COLO668 (cell line): Measurements from ENCODE around the gene ZMYND10.
A peak's percentile ranks its signal among the peaks of the same experiment; 100 is the strongest.
"Not testable (repeated sequence)": the region's sequence is repeated elsewhere in the genome, so short reads cannot be mapped to it uniquely, and the experiment has no call there.

Experiments used
- DNase-seq: peaks from one replicate; lab custom pipeline; 2025; ENCODE audit not compliant: unreplicated experiment; lab: John Stamatoyannopoulos, UW

ZMYND10 gene

DNA sequence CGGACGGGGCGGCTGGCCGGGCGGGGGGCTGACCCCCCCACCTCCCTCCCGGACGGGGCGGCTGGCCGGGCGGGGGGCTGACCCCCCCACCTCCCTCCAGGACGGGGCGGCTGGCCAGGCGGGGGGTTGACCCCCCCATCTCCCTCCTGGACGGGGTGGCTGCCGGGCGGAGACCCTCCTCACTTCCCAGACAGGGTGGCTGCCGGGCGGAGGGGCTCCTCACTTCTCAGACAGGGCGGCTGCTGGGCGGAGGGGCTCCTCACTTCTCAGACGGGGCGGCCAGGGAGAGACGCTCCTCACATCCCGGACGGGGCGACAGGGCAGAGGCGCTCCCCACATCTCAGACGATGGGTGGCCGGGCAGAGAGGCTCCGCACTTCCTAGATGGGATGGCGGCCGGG is 33.5 kb downstream of the ZMYND10 start:
- not testable (repeated sequence) for DNase-seq

DNA sequence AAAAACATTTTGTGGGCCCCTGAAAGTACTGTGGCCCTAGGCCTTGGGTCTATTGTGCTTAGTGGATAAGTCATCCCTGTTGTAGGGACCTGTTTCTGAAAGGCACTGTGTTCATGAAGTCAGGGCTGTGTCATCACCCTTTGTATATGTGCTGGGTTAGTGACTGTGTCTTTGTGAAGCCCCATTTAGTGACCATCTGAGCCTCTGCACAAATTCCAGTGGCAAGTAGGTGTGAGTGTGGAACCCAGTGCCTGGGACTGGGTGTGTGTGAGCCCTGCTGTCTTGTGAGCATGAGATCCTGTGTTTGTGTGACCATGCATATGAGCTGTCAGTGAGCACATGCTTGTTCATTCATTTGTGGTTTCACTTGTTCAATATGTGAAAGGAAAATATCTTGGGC is 40.9 kb downstream of the ZMYND10 start:
- no peak for DNase-seq

DNA sequence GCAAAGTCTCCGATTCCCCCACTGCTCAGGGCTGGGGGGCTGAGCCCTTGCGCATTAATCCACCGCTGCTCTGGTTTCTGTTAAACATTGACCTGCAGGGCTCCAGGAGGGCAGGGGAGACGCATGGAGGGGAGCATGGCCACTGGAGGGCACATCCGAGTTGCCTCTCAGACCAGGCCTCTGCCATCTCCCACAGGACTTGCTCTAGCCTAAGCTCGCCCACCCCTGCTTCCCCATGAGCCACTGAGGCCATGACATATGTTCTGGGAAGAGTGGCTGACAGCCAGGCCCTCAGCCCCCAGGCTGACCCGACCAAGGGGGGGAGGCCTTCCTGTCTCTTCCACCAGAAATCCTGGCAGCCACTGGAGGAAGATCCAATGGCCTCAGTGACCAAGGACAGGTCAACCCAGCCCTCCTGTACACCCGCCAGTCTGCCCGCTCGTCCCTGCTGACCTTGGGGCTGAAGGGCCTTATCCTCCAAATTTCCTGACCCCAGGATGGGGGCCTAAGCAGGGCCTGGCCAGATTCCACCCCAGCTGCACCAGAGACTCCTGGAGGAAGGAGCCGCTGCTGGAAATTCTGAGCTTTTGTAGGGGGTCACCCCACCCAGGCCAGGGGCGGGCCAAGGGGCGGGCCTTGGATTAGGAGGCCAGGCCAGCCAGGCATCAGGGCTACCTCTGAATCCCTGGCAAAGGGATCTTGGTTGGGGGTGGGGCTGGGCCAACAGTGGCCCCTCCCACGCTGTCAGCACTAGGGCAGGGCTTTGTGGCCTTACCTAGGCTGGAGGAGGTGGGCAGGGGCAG is 42.3 kb downstream of the ZMYND10 start, which contains the start of gene HYAL1:
Gene HYAL1, minus strand, starts transcription at position 562 of the 803 bp plus-strand sequence. CDS start 618 bp downstream, outside the sequence.
- DNase-seq = no peak

DNA sequence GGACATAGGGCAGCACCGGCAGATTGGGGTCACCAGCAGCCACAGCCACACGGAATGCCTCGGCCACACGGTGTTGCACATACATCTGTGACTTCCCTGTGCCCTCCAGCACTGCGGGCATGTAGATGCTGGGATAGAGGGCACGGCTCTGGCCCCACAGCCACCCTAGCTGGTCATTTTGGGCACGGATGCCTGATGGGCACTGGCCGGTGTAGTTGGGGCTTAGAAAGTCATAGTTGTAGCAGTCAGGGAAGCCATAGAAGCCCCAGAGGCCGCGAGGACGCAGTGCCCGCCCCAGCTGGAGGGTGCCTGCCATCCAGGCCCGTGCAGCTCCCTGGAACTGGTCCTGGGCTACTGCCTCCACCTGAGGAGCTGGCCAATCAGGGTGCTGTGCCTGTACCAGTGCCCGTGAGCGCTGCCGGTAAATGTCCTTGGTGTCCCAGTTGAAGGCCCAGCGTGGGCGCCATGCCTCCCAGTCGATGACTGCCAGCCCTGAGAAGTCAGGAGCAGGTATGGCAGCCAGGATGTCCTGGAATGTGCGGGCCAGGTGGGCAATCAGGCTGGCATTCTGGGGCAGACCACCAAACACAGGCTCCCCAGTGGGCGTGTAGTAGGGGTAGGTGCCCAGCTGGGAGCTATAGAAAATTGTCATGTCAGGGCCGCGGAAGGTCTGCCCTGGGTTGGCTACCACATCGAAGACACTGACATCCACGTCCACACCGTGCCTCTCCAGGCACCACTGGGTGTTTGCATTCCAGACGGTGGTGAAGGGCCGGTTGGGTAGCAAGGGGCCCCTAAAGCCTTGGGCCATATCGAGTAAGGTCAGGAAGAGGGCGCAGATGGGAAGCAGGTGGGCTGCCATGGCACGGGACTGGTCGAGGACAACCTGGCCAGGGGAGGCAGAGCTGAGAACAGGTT is 43.2 kb downstream of the ZMYND10 start:
- DNase-seq = no peak

DNA sequence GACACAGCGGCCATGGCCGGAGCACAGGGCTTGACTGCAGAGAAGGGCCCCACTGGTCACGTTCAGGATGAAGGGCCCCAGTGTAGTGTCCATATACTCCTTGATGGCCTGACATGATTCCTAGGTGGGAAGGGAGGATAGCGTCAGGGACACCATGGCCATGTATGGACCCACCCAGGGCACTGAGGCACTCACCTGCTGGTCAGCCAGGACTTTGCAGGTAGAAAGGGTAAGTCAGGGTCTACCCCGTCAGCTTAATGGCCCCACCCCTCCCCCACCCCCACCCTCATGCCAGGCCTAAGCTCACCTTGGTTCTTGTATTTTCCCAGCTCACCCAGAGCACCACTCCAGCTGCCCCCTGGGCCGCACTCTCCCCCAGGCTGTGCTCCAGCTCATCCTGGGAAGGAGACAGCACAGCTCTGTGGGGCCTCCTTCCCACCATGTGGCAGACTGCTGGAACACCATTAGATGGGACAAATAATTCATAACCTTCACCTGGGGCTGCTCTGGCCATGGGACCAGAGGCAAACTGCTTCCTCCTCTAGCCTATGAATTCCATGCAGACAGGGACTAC is 44.8 kb downstream of the ZMYND10 start:
- DNase-seq = no peak

DNA sequence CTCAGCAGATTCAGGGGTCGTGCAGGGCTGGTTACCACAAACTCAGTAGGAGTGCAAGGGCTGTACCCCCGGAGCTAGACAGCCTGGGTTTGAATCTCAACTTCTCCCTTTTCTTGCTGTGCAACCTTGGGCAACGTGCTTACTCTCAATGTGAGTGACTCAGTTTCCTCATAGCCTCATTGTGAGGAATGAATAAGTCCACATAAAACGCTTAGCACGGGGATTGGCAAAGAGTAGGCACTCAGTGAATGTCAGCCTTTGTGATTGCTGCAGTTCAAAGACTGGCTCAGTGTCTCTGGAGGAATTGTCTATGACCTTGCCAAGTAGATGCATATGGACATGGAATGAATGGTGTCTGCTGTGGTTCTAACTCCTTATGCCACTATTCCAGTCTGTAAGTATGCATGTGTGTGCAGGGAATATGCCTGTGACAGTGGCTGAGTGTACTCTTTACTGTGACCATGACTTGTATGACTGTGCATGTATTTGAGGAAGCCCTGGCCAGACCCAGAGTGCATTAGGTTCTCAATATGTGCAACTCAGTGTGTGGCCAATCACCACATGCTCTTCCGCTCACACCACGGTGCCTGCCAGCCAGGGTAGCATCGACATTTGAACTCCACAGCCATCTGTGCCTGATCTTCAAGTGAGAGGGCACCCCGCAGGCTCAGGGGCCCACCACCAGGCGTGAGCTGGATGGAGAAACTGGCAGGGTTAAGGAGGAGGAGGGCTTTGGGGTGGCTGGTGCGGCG is 45.4 kb downstream of the ZMYND10 start:
- DNase-seq = no peak

DNA sequence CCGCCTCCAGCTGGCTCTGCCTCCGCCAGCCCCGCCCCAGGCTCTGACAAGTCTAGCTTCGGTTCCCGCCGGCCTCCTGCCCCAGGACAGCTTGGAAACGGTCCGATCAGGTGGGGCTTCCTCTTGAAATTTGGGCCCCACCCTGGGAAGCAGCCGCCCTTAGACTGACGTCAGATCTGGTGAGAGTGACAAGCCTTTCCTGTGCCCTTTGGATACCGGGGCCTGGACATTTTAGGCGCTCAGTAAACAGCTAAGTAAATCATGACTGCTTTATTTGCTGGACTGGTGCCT is 45.9 kb downstream of the ZMYND10 start:
- DNase-seq = no peak

DNA sequence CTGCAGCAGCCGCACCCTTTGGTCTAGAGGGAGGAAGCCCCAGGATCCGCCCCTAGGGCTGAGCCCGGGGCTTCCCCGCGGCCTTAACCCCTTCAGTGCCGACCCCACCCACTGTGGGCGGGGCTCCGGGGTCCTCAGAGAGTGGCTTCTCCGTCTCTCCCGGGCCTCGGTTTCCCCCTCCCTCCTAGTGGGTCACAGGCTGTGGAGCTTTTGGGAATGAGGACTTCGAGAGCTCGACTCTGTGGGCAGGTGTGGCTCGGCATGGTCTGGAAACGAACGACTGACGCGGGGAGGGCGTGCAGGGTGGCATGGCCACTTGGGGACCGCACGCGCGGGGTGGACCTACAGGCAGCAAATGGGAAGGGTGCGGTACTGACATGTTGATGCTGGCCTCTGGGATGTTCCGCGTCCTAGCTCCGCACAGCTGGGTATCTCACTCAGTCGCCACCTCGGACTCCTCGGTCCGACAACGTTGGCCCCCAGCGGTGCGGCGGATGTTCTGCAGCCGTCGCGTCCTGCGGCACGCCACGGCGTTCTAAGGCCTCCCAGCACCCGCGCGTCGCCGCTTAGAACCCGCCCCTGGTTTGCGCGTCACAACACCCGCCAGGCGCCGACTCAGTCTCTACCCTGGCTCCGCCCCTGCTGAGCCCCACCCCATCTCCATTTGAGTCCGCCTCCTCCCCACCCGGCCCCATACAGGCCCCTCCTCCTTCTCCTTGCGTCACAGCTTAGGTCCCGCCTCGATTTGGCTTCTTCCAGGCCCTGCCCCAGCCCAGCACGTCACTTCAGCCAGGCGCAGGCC is 46.5 kb downstream of the ZMYND10 start, which contains the start of the genes HYAL3 and NAA80:
Gene HYAL3, minus strand, starts transcription at position 570 of the 802 bp plus-strand sequence. CDS start 3,803 bp downstream, outside the sequence.
Gene NAA80, minus strand, starts transcription at position 570 of the 802 bp plus-strand sequence. CDS start 1,942 bp downstream, outside the sequence.
- peak; percentile 97 for DNase-seq

DNA sequence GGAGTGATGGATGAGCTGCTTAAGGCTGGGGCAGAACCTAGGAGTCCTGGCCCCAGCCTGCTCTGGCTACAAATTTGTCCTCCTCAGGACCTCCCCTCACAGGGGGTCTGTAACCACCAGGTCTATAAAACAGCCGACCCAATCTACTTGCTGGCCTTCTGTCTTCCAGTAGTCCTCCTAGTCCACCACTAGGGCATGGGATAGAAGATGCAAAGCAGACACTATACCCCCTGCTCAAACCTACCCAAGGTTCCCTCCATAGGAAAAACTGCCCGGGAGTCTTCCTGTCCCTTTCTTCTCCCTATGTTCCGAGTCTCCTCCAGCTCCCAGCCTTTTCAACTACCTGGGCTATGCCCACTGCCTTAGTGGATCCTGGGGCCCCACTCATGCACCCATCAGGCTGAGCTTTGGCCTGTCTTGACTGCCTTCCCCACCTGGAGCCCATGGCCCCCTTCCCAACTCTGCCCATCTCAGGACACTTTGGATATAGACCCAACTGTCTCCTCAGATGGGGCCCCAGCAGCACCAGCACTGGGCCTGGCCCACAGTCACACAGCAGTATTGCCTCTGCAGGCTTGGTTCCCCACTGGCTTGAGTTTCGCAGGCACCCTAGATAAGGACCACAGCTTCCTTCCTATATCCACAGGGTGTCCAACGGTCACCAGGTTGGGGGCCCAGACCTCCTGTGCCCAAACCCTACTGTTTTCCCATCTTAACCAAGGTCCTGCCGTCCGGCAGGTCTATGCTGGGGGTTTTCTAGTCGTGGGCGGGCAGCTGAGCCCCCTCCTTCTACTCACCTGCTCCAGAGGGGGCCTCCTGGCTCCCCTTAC is 47.4 kb downstream of the ZMYND10 start:
- no peak for DNase-seq

DNA sequence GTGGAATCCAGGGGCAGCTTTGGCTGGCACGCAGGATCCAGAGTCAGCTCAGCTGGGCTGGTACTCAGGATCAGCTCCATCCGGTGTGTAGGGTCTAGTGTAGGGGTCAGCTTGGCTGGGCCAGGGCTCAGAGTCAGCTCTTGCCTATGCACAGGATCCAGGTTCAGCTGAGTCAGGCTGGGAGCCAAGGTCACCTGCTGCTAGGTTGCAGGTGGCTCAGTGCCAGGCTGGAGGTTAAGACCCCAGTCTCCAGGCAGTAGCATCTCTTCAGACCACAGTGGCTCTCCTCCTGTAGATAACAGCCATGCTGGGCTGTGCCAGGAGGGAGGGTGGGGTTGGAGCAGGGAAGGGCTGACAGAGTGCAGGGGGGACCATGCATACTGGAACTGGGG is 48.2 kb downstream of the ZMYND10 start:
- no peak for DNase-seq

DNA sequence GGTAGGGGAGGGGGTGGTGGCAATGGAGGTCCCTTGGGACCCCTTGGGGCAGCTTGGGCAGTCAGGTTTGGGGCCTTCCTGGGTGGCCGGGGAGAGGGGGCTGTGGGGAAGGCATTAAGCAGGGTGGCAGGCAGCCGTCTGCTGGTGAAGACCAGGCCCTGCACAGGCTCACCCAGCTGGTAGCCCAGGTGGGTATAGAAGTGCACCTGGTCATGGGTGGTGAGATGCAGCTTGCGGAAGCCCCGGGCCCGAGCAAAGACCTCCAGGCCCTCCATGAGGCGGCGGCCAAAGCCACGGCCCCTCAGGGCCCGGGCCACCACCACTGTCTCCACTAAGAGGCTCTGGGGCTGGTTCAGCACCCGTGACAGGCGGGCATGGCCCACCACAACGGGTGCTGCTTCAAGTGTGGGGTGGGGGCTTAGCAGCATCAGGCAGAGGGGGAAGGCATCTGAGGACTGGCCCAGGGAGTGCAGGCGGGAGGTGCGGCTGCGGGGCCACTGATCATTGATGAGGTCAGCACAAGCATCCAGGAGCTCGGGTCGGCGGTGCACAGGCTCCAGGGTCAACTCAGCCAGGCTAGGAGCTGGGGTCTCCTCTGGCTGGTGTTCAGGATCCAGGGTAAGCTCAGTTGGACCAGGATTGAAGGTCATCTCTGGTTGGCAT is 48.7 kb downstream of the ZMYND10 start:
- no peak for DNase-seq

DNA sequence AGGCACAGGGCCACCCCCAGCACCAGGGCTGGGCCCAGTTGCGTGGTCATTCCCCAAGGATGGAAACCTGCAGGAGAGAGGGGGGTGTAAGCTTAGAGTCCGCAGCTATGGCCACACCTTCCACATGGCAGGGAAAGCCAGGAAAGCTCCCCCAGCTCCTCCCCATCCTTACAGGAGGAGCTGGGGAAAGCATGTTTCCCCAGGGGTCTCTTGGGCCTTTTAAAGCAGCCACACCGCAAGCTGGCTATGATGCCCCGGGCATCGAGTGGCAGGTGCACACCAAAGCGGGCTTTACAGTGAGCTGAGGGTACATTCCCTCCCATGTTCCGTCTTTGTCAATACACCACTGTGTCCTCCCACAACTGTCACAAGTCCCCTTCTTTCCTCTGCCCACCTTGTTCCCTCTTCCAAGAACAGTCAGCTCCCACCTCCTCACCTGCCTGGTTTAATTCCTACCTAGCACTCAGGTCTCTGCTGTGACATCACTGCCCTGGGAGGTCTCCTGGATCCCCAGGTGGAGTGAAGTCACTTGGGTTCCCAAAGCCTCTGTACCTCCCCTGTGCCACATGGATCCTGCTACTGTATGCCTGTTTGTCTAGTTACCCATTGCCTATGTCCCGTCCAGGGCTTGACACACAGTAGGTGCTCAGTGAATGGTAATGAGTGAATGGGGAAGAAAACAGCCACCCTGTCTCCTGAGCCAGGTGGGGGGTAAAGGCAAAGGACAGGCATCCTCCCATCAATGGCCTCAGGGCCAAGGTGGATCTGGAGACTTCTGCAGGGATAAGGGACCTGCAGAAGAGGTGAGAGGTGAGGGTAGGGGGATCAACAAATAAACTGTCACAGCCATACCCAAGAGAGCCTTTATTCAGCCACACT is 49.7 kb downstream of the ZMYND10 start:
- DNase-seq = no peak

DNA sequence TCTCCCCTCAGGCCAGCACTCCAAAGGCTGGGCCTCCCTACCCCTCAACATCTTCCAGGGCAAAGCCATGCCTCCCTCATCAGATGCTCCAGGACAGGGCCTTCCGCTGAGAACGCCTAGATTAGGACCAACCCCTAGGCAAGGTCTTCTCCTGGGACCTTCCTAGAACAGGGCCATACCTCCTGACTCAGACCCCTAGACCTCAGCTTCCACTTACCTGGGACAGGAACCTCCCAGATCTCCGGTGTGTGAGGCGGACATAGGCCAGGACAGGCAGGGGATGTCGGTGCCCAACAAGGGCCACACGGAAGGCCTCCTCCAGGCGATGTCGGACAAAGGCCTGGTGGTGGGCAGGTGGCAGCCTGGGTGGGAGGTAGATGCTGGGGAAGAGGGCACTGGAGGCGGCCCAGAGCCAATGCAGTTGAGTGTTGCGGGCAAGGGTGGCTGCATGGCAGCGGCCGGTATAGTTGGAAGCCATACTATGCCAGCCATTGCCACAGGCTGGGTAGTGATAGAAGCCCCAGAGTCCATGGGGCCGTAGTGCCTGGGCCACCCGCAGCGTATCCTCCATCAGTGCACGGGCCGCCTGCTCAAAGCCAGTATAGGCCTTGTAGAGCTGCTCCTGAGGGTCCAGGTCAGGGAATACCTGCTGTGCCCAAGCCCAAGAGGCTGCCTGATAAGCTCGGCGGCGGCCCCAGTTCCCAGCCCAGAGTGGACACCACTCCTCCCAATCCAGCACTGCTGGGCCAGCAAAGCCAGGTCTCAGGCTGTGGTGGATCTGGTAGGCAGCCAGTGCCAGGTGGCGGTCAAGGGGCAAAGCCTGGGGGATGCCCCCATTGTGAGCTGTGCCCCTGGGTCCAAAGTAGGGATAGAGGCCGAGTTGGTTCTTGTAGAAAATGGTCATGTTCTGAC is 50.8 kb downstream of the ZMYND10 start:
- DNase-seq = no peak

DNA sequence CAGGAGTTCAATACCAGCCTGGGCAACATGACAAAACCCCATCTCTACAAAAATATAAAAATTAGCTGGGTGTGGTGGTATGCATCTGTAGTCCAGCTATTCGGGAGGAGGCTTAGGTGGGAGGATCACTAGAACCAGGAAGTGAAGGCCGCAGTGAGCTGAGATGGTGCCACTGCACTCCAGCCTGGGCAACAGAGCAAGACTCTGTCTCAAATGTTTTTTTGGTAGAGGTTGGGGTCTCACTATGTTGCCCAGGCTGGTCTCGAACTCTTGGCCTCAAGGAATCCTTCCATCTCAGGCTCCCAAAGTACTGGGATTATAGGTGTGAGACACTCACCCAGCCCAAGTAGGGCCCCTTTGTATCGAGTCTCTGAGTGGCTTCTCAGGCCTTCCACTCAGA is 51.4 kb downstream of the ZMYND10 start:
- no peak for DNase-seq

DNA sequence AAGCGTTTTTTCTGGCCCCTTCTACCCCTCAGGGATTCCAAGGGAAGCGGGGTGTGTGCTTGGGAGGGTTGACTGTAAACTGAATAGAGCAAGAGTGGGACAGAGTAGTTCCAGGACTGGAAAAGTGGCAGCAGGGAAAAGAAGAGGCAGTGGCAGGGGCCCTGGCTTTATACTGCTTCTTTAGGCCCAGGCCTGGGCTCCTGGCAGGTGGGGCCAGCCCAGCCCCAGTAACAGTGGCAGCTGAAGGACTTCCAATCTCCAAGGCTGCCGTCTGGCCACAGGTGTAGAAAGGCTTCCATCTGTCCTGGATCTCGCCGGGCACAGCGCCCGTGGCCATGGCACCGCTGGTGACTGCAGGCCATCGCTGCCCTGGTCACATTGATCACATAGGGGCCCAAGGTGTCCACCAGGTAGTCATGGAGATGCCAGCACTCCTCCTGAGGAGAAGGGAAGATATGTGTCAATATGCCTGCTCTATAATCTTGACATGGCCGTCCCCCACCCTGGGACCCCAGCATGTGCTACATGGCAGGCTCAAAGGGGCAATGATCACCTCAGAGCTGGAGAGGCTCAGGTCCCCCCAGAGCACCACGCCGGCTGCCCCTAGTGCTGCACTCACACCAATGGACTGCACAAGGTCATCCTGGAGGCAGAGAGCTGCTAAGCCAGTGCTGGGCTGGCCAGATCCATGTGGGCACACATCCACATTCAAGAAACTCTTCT is 52.3 kb downstream of the ZMYND10 start:
- no peak for DNase-seq
